Middle frontal gyrus (tissue), 1 donor: ENCODE data around the gene SERINC3.
"Not testable (repeated sequence)": the region's sequence is repeated elsewhere in the genome, so short reads cannot be mapped to it uniquely, and the experiment has no call there.

Experiments used
- DNase-seq: peaks from one replicate; pipeline ENCODE4 v3.0.0-alpha.2; 2015; ENCODE audit warnings: low spot score; ENCODE audit errors: extremely low spot score

The SERINC3 gene

DNA sequence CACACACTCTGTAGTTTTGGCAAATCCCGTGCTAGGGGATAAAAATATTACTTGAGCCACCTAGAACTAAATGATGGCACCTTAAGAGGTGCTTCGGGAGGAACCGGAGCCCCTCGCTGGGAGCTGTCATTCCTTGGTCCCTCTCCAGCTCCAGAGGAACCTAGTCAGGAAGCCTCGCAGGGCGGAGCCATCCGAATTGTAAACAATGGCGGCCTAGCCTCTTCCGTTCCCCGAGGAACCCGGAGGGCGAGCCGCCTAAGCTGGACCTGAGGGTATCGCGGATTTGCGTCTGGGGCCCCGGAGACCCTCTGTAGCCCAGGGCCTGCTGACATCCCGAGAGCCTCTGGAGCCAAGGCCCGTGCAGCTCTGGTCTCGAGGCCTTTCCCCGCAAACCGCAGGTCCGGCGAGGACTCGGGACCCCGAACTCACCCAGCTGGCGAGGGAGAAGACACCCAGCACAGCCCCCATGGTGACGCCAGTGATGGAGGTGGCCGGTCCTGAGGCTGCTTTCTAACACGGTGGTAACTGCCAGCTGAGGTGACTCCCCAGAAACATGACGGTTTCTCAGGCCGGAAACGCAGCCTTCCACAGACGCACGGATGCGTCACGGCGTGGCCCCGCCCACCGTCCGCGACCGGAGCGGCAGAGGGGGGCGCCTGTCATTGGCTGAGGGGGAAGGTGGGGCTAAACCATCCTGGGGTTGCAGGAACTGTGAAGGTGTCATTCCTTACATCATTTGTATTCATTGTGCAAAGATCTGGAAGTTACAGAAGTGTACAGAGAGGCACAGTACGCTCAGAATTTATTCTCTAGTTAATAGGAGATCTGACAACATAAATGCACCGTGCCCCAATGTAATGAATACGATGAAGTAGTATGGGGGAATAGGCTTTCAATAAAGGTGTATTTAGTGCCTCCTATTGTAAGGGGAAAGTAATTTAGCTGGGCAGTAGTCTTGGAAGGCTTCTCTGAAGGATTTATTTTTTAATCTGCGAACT is at the start of gene SERINC3:
Gene SERINC3, minus strand, starts transcription at position 587 of the 998 bp plus-strand sequence. Its CDS starts 119 bp downstream, at position 468.
- peak; percentile 88 for DNase-seq

DNA sequence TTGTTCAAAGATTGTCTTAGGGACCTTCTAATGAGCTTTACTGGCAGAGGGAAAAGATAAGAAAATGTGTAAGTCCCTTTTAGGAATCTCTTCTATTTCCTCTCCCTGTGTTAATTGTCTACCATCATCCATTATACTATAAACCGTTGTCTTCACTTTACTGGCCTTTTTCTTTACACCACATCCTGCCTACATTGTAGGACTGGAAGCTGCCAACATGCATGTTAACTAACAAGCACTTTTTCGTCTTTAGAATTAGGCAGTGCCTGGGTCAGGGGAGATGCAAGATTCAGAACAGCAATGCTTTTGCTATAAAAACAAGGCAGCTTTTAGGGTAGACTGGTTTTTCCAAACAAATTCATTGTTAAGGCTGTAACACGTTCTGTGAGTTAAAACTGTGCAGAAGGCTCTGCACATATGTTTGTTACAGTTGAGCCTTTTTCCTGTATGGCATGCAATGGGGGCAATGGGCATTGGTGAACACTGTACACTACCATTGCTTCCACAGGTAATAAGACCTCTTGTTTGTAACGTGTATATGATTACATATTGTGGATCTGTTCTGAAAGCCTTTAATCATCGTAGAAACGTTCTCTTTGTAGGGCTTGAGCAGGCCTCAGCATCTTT is 49.6 kb upstream of the SERINC3 start:
- no peak for DNase-seq

DNA sequence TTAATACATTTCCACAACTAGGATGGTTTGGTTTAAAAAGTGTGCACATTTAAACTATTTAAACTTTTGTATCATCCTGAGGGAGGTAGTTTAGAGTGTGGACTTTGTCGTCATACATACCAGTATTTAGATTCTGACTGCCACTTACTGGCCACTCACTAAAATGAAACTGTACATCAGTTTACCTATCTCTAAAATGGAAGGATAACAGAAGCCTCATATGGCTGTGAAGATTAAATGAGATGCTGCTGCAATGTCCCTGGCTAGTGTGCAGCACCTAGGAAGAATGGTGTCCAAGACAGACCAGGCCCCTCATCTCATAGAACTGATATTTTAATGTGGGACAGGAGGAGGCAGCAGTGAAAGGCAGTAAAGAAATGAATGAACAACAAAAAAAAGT is 48.5 kb upstream of the SERINC3 start:
- DNase-seq: no peak

DNA sequence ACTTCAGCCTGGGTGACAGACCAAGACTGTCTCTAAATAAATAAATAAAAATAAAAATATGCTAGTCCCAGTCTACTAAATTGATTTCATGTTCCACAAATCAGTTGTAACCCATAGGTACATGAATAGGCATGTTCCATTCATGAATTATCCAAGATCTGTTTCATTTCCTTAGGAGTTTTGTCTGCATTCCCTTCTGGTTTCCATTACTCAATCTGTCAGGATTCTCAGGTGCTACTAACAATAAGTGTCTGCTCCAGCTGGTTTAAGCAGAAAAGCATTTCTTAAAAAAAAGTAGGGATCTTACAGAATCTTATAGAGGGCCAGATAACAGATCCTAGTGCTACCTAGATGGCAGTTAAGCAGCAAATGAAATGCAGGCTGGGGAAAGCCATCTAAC is 44.9 kb upstream of the SERINC3 start:
- no peak for DNase-seq

DNA sequence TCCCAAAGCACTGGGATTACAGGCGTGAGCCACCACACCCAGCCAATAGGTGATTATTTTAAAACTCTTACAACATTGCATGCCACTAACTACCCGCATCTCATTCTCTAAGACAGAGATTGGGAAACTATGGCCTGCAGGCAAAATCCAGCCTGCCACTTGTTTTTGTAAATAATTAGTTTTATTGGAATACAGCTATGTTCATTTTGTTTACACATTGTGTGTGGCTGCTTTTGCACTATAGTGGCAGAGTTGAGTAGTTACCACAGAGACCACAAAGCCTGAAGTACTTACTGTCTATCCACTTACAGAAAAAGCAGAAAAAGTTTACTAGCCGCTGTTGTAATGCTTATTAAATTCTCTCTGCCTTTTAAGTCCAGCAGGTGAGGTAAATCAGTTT is 44.1 kb upstream of the SERINC3 start:
- no peak for DNase-seq

DNA sequence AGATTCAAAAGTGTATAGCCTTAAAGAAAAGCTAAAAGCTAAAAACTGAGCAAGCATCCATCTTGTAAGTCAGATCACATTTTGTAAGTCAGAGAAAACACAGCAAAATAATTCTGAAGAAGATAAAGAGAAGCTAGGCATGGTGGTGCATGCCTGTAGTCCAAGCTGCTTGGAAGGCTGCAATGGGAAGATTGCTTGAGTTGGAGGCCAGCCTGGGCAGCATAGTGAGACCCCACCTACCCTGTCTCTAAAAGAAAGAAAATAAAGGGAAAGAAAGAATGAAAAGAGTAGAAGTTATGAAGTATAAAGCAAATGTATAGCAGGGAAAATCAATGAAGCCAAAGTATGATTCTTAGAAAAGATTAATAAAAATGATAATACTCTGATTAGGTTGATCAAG is 40.0 kb upstream of the SERINC3 start:
- DNase-seq: no peak

DNA sequence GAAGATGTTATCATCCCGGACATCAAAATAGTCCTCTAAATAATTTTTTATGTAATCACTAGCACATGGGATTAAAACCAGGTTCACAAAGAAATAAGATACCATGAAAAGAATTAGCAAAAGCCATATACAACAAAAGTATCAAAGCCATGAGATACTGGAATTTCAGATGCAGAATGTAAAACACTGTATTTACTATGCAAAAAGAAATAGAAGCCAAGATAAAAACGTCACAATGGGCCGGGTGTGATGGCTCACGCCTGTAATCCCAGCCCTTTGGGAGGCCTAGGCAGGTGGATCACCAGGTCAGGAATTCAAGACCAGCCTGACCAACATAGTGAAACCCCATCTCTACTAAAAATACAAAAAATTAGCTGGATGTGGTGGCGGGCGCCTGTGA is 38.9 kb upstream of the SERINC3 start:
- not testable (repeated sequence) for DNase-seq

DNA sequence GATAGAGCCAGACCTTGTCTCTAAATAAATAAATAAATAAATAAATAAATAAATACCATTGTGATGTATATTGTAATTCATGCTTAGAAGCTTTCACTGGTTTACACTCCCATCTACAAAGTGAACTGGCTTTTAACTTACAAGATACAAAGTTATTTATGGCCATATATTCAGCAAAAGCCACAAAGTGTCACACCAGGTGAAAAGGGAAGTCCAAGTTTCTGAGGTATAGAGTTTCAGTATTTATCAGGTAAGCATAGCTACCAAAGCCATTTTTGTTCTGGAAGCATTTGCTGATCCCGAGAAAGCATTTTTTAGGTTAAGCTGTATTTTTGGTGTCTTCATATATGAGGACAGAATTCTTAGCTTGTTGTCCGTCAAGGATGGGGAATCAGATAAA is 38.4 kb upstream of the SERINC3 start:
- DNase-seq: no peak

DNA sequence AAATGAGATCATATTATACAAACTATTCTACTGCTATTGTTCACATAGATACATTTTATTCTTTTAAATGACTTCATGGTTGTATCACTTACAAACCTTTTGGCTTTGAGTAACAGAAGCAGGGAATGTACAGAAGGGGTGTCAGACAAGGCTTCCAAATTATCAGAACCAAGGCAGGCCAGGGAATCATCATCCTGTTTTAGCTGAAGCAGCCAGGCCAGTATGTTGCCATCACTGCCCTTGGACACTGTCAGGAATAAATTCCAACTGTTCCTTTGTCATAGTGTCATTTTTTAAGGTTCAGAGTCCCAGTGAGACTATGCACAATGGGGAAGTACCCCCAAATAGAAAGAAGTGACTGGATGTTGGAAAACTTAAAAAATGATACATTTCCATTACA is 37.4 kb upstream of the SERINC3 start:
- DNase-seq: no peak

DNA sequence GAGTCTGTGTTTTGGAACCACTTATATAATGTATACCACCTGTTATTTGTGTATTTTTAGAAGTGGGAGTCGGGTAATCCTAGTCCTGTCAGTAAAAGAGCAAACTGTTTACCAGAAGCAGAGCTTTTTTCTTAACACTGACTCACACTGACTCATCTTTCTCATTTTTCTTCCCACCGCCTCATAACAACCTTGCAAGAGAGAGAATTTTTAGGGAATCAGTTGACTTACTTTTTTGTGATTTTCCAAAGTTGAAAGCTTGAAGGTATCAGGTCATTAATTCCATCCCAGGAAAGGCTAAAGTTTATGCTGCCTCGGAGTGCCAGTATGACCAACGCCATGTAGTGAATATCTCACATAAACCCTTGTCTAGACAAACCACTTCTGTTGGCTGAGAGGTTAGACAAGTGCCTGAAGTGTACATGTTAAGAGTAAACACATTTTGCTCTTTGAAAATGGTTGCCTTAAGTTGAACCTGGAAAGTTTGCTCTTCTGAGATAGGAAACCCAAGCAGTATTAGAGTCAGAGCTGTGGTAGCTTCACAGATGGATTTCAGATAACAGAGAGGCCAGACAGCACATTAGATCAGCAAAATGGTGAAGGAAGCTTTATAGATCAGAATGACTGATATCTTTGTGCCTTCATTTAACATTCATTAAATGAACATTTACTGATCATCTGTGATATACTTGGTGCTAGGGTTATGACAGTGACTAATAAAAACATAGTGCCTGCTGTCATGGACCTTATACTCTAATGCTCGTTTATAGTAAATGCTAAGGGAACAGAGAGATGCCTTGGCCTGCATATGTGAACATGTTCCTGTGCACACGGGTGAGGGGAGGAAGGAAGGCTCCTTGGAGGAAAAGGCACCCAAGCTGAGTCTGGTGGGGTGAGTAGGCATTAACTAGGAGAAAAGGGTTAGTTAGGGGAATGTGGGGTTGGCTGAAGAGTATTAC is 31.4 kb upstream of the SERINC3 start:
- no peak for DNase-seq

DNA sequence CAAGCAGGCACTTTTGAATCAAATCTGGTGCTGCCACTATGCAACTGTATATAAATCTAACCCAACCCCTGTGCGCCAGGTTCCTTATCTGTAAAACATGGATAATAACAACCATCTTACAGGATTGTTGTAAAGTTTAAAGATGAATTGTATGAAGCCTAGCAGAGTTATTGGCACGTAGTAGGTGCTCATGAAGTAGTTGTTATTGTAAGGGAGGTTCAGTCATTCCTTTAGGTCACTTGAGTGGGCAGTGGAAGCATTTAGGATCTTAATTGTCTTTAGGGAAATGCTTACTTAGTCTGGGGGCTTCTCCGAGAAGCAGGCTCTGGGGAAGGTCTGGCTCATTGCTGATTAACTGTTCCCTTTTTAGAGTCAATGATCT is 30.7 kb upstream of the SERINC3 start:
- DNase-seq: no peak

DNA sequence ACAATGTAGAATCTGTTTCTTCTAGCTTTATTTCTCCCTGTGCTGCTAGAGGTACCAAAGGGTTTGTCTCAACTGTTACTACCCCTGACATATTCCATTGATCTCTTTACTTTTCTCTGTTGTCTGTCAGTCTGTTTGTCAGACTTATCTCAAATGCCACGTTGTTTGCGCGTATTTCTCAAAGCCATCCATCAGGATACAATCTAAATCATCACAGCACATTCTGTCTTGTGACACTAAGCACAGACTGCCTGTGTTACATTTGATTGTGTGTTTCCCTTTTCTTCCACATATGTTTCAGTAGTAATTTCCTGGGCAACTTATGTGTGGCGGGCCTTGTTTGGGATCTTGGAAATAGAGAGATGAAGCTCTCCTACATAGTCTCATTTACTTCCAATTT is 30.2 kb upstream of the SERINC3 start:
- DNase-seq: no peak

DNA sequence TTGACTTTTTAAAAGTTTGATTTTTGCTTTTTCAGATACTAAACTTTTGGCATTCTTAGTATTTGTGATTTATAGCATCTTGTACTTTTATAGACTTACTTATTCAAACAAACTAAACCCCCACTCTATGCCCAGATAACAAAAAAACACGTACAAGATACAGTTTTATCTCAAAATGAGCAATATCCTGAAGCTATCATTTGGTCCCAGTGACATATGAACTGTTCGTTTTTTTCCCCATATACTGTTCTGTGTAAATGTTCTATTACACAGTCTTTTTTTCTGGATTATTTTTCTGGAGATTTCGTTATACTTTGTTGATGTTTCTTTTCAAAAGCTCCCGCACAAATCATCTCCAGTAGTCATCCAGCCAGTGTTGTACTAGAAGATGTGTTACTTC is 27.3 kb upstream of the SERINC3 start:
- no peak for DNase-seq

DNA sequence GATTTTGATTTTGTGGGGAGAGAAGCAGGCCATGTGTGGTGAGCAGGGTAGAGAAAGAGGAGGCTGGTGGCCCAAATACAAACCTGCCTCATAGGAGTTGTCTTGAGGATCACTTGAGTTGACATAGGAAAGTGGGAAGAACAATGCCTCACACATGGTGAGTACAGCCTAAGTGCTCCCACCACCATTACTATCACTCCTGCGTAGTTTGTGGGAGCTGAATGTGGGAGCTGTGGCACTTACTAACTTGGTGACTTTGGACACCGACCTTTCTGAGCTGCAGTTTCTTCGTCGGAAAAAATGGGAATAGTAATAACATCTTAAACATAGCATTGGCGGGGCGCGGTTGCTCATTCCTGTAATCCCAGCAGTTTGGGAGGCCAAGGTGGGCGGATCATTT is 25.5 kb upstream of the SERINC3 start:
- no peak for DNase-seq

DNA sequence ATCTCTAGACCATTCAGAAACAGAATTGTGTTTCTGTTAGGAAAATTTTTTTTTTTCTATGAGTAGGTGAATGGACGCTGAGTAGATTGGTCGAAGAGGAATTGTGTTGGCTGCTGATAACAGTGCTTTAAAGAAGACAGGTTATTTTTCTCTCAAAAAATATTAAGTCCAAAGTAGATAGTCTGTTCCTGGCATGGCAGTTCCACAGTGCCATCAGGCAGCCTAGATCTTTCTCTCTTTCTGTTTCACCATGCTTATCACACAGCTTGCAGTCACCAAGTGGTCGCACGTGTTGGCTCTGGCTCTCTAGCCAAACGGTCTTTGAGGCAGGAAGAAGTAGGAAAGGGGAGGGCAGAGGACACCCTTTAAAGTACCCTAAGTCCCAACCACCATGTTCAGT is 22.4 kb upstream of the SERINC3 start:
- DNase-seq: no peak

DNA sequence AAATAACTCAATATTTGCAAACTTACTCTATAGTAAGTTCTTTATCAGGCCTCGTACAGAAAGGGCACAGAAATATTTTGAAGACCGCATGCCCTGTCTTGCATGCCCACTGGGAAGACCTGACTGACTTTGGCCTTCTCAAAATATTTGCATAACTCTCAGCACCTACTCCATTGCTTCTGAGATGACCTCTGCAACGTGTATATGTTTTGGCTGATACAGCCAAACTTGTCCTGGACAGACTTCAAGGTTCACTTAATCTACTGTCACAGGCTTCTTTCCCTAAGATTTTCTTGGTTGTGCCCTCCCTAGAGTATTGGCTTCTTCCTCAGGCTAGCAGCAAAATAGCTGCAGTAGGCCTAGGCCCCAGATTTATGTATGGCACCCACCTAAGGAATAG is 21.5 kb upstream of the SERINC3 start:
- DNase-seq: no peak

DNA sequence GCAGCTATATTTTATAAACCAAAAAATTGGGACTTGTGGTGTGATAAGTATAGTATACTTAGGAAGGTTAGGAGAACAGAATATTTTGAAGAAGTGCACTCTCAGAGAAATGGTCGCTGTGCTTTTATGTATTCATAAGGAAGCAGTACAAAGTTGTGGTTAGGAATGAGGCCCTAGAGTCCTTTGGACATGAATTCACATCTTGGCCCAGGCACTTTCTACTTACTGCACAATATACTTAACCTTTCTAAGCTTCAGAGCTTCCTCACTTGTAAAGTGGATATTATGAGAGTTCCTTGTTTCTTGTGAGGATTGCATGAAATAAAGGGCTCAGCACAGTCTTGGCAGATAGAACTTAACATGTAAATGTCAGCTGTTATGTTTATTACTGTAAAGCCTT is 21.0 kb upstream of the SERINC3 start:
- DNase-seq: no peak

DNA sequence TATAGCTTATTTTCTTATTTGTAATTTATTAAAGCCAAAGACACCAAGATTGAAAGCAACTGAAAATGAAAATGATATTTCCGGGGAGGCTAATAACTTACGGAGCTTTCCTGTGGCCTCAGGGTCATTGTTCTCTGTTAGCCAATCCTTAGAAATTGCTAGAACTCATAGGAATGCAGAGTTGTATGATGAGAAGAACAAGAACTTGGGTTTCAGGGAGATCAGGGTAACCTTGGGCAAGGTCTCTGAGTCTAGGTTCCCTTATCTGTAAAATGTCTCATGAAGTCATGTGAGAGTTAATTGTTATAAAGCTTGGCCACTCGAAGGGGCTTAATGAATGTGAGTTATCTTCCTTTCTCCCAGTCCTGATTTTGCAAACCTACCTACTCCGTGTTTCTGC is 20.1 kb upstream of the SERINC3 start:
- no peak for DNase-seq

DNA sequence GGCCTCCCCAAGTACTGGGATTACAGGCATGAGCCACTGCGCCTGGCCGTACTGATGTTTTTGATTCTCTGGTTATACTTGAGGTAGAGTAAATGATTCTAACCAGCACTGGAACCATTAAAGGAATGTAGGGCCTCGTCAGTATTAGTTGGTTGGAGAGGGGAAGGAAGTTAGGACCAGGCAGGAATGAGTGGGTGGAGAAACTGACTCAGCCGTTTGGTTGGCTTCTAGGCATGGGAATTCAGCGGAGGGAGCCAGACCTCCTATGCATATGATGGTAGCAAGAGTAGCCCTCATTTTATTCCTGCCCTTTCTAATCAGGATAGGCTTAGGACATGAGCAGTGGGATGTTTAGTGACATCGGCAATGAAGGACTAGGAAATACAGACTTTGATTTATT is 19.0 kb upstream of the SERINC3 start:
- no peak for DNase-seq

DNA sequence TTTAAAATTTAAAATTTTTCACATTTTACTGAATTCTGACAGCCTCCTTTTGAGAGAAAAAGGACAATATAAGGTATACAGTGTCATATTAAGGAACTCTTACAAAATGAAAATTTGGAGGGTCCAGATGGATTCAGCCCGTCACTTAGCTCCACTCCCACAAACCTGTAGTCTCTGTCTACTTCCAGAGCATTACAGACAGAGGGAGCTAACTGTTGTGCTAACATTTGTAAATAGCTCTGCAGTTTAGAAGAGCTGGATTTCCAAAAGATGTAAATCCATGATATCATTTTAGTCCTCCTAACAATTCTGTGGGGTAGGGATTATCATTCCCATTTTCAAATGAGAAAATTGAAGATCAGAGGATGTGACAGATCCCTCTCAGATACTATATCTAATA is 16.1 kb upstream of the SERINC3 start:
- no peak for DNase-seq

DNA sequence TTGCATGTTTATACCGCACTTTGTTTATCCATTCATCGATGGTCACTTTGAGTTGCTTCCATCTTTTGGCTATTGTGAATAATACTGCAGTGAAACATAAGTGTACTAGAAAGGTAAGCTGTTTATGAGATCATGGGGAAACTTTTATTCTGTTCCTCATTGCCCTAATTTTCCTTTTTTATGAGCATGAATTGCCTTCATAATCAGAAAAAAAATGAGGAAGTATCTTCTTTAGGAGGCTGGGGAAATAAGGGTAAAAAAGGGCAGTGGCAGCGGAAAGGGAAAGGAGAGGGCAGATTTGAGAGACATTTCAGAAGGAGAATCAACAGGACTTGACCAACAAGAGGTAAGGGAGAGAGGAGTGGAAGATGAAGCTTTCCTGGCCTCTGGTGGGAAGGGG is 14.3 kb upstream of the SERINC3 start:
- no peak for DNase-seq

DNA sequence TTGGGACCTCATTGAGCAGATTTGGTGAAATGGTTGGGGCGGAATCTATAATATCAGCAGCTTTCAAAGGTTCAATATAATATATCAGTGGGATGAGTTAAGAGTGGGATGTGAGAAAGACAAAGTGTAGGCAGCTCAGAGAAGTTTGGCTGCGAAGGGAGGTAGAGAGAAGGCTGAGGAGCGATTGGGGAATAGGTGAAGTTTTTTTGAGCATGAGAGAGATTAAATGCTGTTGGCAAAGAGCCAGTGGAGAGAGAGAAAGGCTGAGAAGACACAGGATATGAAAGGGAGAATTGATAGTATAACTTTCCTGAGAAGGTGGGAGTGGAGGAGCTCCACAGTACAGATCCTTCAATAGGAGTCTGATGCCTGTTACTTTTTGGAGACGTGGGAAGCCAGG is 12.1 kb upstream of the SERINC3 start:
- no peak for DNase-seq
